HepG2 (cell line): ENCODE results near the gene BCAN. TPM values are rescaled to one million over a fixed set of nuclear protein-coding genes. Genes with fewer than 3 reads are reported as not detected.
A peak's percentile ranks its signal among the peaks of the same experiment; 100 is the strongest.

Experiments
- ATAC-seq: fragments of 200-7000 bp; cut with Tn5 transposase; 3 replicates; pipeline ENCODE4 v1.9.1; 2020; ENCODE audit warnings: mild to moderate bottlenecking, moderate library complexity
- BruUV-seq: library from RNA; stranded (reverse); fragments of 400-500 nt; replicated peaks from 2 replicates; lab custom pipeline; 2021; lab: Mats Ljungman, UMichigan
- CTCF ChIA-PET: fragments of 300-600 bp; formaldehyde crosslinking; extraction: SDS; loops from one replicate; lab custom pipeline; 2021; ENCODE audit warnings: low total read pairs, inconsistent platforms, low intra/inter-chr PET ratio; lab: Yijun Ruan, JAX
- POLR2A ChIA-PET: fragments of 350-600 bp; sonication (Branson Sonifier 250); formaldehyde crosslinking; loops from one replicate; lab custom pipeline; 2020; ENCODE audit warnings: antibody characterized with exemption, inconsistent platforms; lab: Yijun Ruan, JAX
- DNase-seq: peaks from one replicate; pipeline ENCODE4 v3.0.0-alpha.2; 2015; ENCODE audit warnings: low spot score
- FAIRE-seq: peaks from 3 replicates; lab custom pipeline; 2011; peaks lifted over from hg19 to GRCh38; lab: Jason Lieb, UNC
- H2AFZ ChIP-seq: one replicate; pipeline ENCODE4 v1.6.1; 2011; ENCODE audit warnings: low read length, inconsistent platforms
- H3K27ac ChIP-seq: fragments of 300-600 bp; 3 replicates; pipeline ENCODE4 v1.8.0; 2011; ENCODE audit warnings: mixed run types, mild to moderate bottlenecking, mixed read lengths, low read length, inconsistent platforms; ENCODE audit not compliant: insufficient read depth; ENCODE audit errors: extremely low read length
- H3K27me3 ChIP-seq, 2 experiments: fragments of 200-600 bp in 1 of 2; 2 replicates in 1 of 2; 3 replicates in 1 of 2; pipeline versions ENCODE4 v1.6.0 to v1.8.0; 2011; ENCODE audit warnings: low read length in 2 of 2, mild to moderate bottlenecking in 2 of 2, moderate library complexity in 2 of 2, inconsistent platforms in 1 of 2; ENCODE audit not compliant: insufficient read depth in 2 of 2, control insufficient read depth in 1 of 2
- H3K36me3 ChIP-seq, 2 experiments: fragments of 200-600 bp in 1 of 2; replicated peaks in 1 of 2; 2 replicates in 1 of 2; 3 replicates in 1 of 2; pipeline versions ENCODE4 v1.5.1 to v1.8.0; 2011; ENCODE audit warnings: low read length in 2 of 2, inconsistent platforms in 1 of 2; ENCODE audit not compliant: insufficient read depth in 2 of 2, control insufficient read depth in 1 of 2
- H3K4me1 ChIP-seq: 2 replicates; pipeline ENCODE4 v1.5.1; 2012; ENCODE audit warnings: low read length, inconsistent platforms; ENCODE audit not compliant: insufficient read depth
- H3K4me2 ChIP-seq: 2 replicates; pipeline ENCODE4 v1.6.0; 2011; ENCODE audit warnings: low read depth, low read length, inconsistent platforms
- H3K4me3 ChIP-seq, 3 experiments: fragments of 200-600 bp in 1 of 3; sonication (generic), shearing (Covaris generic) in 1 of 3; replicated peaks in 1 of 3; 2 replicates each; pipeline ENCODE4 v1.5.1; 2011 to 2016; ENCODE audit warnings: low read length in 3 of 3, inconsistent platforms in 2 of 3, low read depth in 2 of 3, mild to moderate bottlenecking in 2 of 3, control low read depth in 1 of 3, mixed read lengths in 1 of 3; ENCODE audit not compliant: insufficient read depth in 1 of 3
- H3K79me2 ChIP-seq: one replicate; pipeline ENCODE4 v1.6.1; 2011; ENCODE audit warnings: low read length, inconsistent platforms; ENCODE audit not compliant: insufficient read depth
- H3K9ac ChIP-seq: 2 replicates; pipeline ENCODE4 v1.6.0; 2011; ENCODE audit warnings: mild to moderate bottlenecking, low read depth, low read length, inconsistent platforms; ENCODE audit not compliant: insufficient read depth
- H3K9me3 ChIP-seq: 2 replicates; pipeline ENCODE4 v1.5.1; 2012; ENCODE audit warnings: mild to moderate bottlenecking, low read length
- H4K20me1 ChIP-seq: 2 replicates; pipeline ENCODE4 v1.6.0; 2011; ENCODE audit warnings: inconsistent platforms, mild to moderate bottlenecking, low read length, moderate library complexity; ENCODE audit not compliant: insufficient read depth
- CHD4 ChIP-seq: fragments of 200-600 bp; sonication (generic); IDR thresholded peaks from 2 replicates; pipeline ENCODE4 v1.7.0; 2017; ENCODE audit warnings: mild to moderate bottlenecking, low read length, borderline replicate concordance
- DR1 ChIP-seq: sonication (generic); formaldehyde crosslinking; IDR thresholded peaks from 2 replicates; pipeline ENCODE4 v1.8.0; 2021; ENCODE audit warnings: mild to moderate bottlenecking, missing genetic modification reagents, inconsistent platforms
- ERF ChIP-seq: IDR thresholded peaks from 2 replicates; pipeline ENCODE4 v1.6.1; 2018; ENCODE audit warnings: missing biosample characterization, missing genetic modification reagents
- ETV5 ChIP-seq: IDR thresholded peaks from 2 replicates; pipeline ENCODE4 v1.6.1; 2018; ENCODE audit warnings: missing biosample characterization, missing genetic modification reagents, inconsistent platforms, borderline replicate concordance
- FOXC1 ChIP-seq: sonication (generic); formaldehyde crosslinking; IDR thresholded peaks from 2 replicates; pipeline ENCODE4 v1.8.0; 2022; ENCODE audit warnings: mild to moderate bottlenecking, missing genetic modification reagents, borderline replicate concordance
- GATA4 ChIP-seq: sonication (generic); IDR thresholded peaks from 2 replicates; pipeline ENCODE4 v1.6.1; 2016; ENCODE audit warnings: antibody characterized with exemption, low read depth, borderline replicate concordance
- GATAD2A ChIP-seq: IDR thresholded peaks from 2 replicates; pipeline ENCODE4 v1.6.1; 2016
- KLF16 ChIP-seq, 2 experiments: sonication (generic) in 1 of 2; formaldehyde crosslinking in 1 of 2; IDR thresholded peaks; 2 replicates each; pipeline versions ENCODE4 v1.6.1 to v1.8.0; 2016 to 2023; ENCODE audit warnings: missing genetic modification reagents in 2 of 2, missing compliant biosample characterization in 1 of 2
- RAD21 ChIP-seq: fragments of 450-650 bp; formaldehyde crosslinking; IDR thresholded peaks from 2 replicates; pipeline ENCODE4 v1.5.0; 2020; ENCODE audit warnings: mild to moderate bottlenecking
- RXRB ChIP-seq: IDR thresholded peaks from 2 replicates; pipeline ENCODE4 v1.6.1; 2016; ENCODE audit warnings: borderline replicate concordance, missing genetic modification reagents, missing compliant biosample characterization
- ZNF629 ChIP-seq: sonication (generic); formaldehyde crosslinking; conservative IDR thresholded peaks from 2 replicates; pipeline ENCODE4 v1.5.0; 2020; ENCODE audit warnings: missing genetic modification reagents
- WGBS: methylation state at CpG from one replicate; pipeline ENCODE4 v1.1.6; 2017; ENCODE audit warnings: low lambda C conversion rate; 5-methylcytosine and 5-hydroxymethylcytosine counted together
- in situ Hi-C: cut with HindIII; loops from 2 replicates; pipeline ENCODE4 v1.10.0; 2017; ENCODE audit warnings: low pct_unique_long_range_greater_than_20kb; ENCODE audit not compliant: extremely low pct_ligation_motif_present
- intact Hi-C: fragments of 100-400 bp; cut with micrococcal nuclease; formaldehyde crosslinking; loops from one replicate; pipeline ENCODE4 v1.10.0; 2022; ENCODE audit not compliant: unreplicated experiment
- polyA plus RNA-seq, 8 experiments: library from polyadenylated mRNA; depleted of rRNA in 3 of 8; stranded (reverse) in 7 of 8; unstranded in 1 of 8; fragments of >200 nt; fragmentation: Illumina TruSeq in 4 of 8; extraction: Trizol in 4 of 8; gene quantifications; 2 replicates each; pipeline versions ENCODE4 v1.2.1 to v1.2.3, GENCODE V29; 2011 to 2016; ENCODE audit warnings: low read depth in 4 of 8, missing spikeins in 1 of 8, mixed read lengths in 1 of 8; ENCODE audit not compliant: insufficient read depth in 1 of 8
- total RNA-seq, 5 experiments: library from RNA; depleted of rRNA; stranded (reverse); fragments of >200 nt; fragmentation: Illumina TruSeq; extraction: Trizol; gene quantifications; 2 replicates each; pipeline ENCODE4 v1.2.3, GENCODE V29; 2016; ENCODE audit warnings: low read depth in 1 of 5
- TF ChIP-seq, protein P1 (sequence below): sonication (generic); formaldehyde crosslinking; IDR thresholded peaks from 2 replicates; pipeline ENCODE4 v1.5.0; 2020; ENCODE audit warnings: mild to moderate bottlenecking, missing genetic modification reagents, moderate library complexity
- TF ChIP-seq, protein P2 (sequence below): sonication (generic); formaldehyde crosslinking; IDR thresholded peaks from 2 replicates; pipeline ENCODE4 v1.5.0; 2020; ENCODE audit warnings: missing genetic modification reagents
- TF ChIP-seq, protein P3 (sequence below): sonication (generic); formaldehyde crosslinking; IDR thresholded peaks from 2 replicates; pipeline ENCODE4 v1.4.0; 2020; ENCODE audit warnings: missing genetic modification reagents
- TF ChIP-seq, protein P4 (sequence below): sonication (generic); formaldehyde crosslinking; IDR thresholded peaks from 2 replicates; pipeline ENCODE4 v1.4.0; 2020; ENCODE audit warnings: missing genetic modification reagents

BCAN gene
- total and polyA plus RNA-seq, 2 of the 13 experiments (the other 11 are each of a cell fraction or from before 2014, with no cell fraction given), result not detected

DNA sequence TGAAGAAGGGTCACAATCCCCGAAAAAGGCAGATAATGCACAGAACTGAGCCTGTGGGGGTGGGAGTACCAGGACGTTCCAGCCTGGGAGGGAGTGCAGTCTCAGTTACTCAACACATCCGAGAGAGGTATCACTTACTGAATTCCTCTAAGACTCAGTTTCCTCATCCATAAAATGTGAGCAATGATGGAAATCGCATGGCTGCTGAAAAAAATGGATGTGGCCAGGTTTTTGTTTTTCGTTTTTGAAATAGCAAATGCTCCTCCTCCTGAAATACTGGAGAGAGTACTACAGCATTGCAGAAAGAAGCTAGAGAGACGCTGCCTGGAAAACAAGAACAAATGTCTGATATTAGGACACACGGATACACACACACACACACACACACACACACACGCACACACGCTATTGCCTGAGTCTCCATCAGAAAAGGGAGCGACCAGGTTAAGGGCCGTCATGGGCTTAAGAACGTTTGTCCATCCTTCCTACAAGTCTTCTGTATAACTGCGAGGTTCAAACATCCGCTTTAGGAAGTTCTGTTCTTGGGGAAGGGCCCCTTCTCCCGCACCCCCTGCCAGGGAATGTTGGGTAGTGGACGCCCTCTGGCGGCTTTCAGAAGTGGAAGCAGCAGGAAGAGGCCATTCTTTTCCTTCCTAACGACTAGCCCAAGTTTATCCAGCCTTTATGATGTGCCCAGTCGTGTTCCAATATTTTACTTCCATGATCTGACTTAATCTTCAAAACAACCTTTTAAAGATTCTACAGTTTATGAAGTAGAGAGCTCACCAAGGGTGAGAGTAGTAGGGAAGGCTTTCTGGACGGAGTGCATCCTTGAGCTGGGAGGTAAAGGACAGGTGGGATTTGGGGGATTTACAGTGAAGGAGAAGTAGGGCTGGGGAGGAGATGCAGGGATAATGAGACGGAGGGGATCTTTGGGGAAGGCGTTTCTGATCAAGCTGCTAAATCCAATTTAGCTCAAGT lies 36.0 kb downstream of the BCAN start:
- FAIRE-seq (peak; percentile 70), ATAC-seq (peak; percentile 60), DNase-seq (peak; percentile 72)
- Histone ChIP-seq H3K9me3 (no peaks in the 10 kb centered on the region), H3K4me2 (peak overlapping the region; percentile 81), H3K79me2 (peaks cover 2% of the 10 kb centered on the region), H3K27me3 (peaks cover 2 to 32% of the 10 kb centered on the region in 2 experiments), H3K9ac (peak overlapping the region; percentile 27; the same call in 1 of the 2 replicates), H3K4me1 (peaks cover 62% of the 10 kb centered on the region), H2AFZ (no peak overlapping the region), H3K36me3 (no peaks in the 10 kb centered on the region), H4K20me1 (no peaks in the 10 kb centered on the region), H3K4me3 (peak overlapping the region; percentile 40 to 63 (median 58); a peak in 5 of 6 replicates), H3K27ac (no peak overlapping the region)
- in situ Hi-C loops (no loop called here), intact Hi-C loops (loop anchor here (1.0 to 2.0 kb wide), 2 partner anchors 18 to 51 kb away; no protein-coding TSS in a partner anchor)
- POLR2A ChIA-PET, result interaction anchor here (1.7 to 9.1 kb wide), 3 partner anchors 11 to 63 kb away, joined by 4 to 189 read pairs (median 8); partner anchors contain the start of gene MRPL24
- WGBS, result under 1% methylated on average over 20 of the region's 22 CpGs
- CTCF ChIA-PET, result interaction anchor here (1.2 to 5.1 kb wide), 3 partner anchors 12 to 51 kb away, joined by 3 to 166 read pairs (median 18); no protein-coding TSS in a partner anchor
- no TSS peak for BruUV-seq
- TF ChIP-seq, protein P1, sequence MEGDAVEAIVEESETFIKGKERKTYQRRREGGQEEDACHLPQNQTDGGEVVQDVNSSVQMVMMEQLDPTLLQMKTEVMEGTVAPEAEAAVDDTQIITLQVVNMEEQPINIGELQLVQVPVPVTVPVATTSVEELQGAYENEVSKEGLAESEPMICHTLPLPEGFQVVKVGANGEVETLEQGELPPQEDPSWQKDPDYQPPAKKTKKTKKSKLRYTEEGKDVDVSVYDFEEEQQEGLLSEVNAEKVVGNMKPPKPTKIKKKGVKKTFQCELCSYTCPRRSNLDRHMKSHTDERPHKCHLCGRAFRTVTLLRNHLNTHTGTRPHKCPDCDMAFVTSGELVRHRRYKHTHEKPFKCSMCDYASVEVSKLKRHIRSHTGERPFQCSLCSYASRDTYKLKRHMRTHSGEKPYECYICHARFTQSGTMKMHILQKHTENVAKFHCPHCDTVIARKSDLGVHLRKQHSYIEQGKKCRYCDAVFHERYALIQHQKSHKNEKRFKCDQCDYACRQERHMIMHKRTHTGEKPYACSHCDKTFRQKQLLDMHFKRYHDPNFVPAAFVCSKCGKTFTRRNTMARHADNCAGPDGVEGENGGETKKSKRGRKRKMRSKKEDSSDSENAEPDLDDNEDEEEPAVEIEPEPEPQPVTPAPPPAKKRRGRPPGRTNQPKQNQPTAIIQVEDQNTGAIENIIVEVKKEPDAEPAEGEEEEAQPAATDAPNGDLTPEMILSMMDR, result peak; percentile 96
- TF ChIP-seq DR1 (CRISPR knock-in tag), result no peak
- TF ChIP-seq RXRB (CRISPR knock-in tag), result peak; percentile 43; the same call in 1 of the 2 replicates
- TF ChIP-seq, protein P2, sequence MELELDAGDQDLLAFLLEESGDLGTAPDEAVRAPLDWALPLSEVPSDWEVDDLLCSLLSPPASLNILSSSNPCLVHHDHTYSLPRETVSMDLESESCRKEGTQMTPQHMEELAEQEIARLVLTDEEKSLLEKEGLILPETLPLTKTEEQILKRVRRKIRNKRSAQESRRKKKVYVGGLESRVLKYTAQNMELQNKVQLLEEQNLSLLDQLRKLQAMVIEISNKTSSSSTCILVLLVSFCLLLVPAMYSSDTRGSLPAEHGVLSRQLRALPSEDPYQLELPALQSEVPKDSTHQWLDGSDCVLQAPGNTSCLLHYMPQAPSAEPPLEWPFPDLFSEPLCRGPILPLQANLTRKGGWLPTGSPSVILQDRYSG (CRISPR knock-in tag), result no peak
- TF ChIP-seq RAD21, result peak; percentile 92
- TF ChIP-seq, protein P3, sequence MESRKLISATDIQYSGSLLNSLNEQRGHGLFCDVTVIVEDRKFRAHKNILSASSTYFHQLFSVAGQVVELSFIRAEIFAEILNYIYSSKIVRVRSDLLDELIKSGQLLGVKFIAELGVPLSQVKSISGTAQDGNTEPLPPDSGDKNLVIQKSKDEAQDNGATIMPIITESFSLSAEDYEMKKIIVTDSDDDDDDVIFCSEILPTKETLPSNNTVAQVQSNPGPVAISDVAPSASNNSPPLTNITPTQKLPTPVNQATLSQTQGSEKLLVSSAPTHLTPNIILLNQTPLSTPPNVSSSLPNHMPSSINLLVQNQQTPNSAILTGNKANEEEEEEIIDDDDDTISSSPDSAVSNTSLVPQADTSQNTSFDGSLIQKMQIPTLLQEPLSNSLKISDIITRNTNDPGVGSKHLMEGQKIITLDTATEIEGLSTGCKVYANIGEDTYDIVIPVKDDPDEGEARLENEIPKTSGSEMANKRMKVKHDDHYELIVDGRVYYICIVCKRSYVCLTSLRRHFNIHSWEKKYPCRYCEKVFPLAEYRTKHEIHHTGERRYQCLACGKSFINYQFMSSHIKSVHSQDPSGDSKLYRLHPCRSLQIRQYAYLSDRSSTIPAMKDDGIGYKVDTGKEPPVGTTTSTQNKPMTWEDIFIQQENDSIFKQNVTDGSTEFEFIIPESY (CRISPR knock-in tag), result 0 out of 2 replicates have a peak, but pooled peaks have one; percentile 22
- TF ChIP-seq ERF (CRISPR knock-in tag), result peak; percentile 57
- TF ChIP-seq, protein P4, sequence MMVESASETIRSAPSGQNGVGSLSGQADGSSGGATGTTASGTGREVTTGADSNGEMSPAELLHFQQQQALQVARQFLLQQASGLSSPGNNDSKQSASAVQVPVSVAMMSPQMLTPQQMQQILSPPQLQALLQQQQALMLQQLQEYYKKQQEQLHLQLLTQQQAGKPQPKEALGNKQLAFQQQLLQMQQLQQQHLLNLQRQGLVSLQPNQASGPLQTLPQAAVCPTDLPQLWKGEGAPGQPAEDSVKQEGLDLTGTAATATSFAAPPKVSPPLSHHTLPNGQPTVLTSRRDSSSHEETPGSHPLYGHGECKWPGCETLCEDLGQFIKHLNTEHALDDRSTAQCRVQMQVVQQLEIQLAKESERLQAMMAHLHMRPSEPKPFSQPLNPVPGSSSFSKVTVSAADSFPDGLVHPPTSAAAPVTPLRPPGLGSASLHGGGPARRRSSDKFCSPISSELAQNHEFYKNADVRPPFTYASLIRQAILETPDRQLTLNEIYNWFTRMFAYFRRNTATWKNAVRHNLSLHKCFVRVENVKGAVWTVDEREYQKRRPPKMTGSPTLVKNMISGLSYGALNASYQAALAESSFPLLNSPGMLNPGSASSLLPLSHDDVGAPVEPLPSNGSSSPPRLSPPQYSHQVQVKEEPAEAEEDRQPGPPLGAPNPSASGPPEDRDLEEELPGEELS (CRISPR knock-in tag), result no peak
- peak; percentile 87 for TF ChIP-seq ZNF629
- TF ChIP-seq ETV5, result peak; percentile 67; the same call in 1 of the 2 replicates
- TF ChIP-seq KLF16 (CRISPR knock-in tag; IDR thresholded peaks at IDR 0.05), result 0 out of 4 replicates have a peak, but pooled peaks of 1 of the 2 experiments have one; percentile 39
- peak; percentile 83; the same call in 1 of the 2 replicates for TF ChIP-seq CHD4
- no peak for TF ChIP-seq GATA4
- TF ChIP-seq FOXC1 (CRISPR knock-in tag), result no peak
- peak; percentile 39; the same call in 1 of the 2 replicates for TF ChIP-seq GATAD2A (CRISPR knock-in tag)
